Omental fat pad (tissue), 4 donors: ENCODE data around the gene GOLGA2. TPM values are rescaled to one million over a fixed set of nuclear protein-coding genes. Genes with fewer than 3 reads are reported as not detected.
A peak's percentile ranks its signal among the peaks of the same experiment; 100 is the strongest.
"Not testable (repeated sequence)": the region's sequence is repeated elsewhere in the genome, so short reads cannot be mapped to it uniquely, and the experiment has no call there.

Experiments used
- ATAC-seq: fragments of 150-250 bp; one replicate; pipeline ENCODE4 v1.9.1; 2016; ENCODE audit warnings: mild to moderate bottlenecking, moderate library complexity; ENCODE audit not compliant: low FRiP score
- DNase-seq: peaks from one replicate; pipeline ENCODE4 v3.0.0-alpha.2; 2019; ENCODE audit warnings: low spot score
- total RNA-seq, 4 donors: library from RNA; depleted of rRNA; stranded (reverse); fragments of >200 nt; gene quantifications; one replicate each; pipeline ENCODE4 v1.1.0, GENCODE V29; 2016
- TF ChIP-seq, protein P1 (sequence below), 3 donors: fragments of 450-650 bp; IDR thresholded peaks; one replicate each; pipeline ENCODE4 v1.5.1; 2016 to 2017; ENCODE audit warnings: antibody characterized with exemption in 3 of 3, mild to moderate bottlenecking in 3 of 3, moderate library complexity in 2 of 3

Gene GOLGA2
- total RNA-seq, 4 donors from 2014 or later = 63.0 to 99.8 (median 75.9) TPM

DNA sequence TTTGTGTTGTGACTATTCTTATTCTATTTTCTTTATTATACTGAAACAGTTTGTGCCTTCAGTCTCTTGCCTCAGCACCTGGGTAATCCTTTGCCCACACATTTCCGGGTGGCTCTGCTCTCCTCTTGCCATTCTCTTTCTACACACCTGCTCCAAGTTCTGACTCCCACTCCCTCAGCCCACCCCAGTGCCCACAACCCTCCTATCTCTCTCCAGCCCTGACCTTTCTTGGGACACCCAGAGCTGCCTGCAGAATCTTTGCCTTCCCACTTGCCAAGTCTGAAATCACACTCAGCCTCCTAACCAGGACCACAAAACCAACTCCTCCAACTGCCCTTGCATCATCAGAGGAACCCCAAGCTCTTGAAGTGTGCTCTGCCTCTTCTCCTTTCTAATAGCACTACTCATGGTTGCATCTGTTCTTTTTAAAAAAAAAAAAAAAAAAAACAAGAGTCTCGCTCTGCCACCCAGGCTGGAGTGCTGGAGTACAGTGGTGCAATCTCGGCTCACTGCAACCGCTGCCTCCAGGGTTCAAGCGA is 4.3 kb upstream of the GOLGA2 start:
- ATAC-seq (no peak), DNase-seq (no peak)
- TF ChIP-seq, protein P1, sequence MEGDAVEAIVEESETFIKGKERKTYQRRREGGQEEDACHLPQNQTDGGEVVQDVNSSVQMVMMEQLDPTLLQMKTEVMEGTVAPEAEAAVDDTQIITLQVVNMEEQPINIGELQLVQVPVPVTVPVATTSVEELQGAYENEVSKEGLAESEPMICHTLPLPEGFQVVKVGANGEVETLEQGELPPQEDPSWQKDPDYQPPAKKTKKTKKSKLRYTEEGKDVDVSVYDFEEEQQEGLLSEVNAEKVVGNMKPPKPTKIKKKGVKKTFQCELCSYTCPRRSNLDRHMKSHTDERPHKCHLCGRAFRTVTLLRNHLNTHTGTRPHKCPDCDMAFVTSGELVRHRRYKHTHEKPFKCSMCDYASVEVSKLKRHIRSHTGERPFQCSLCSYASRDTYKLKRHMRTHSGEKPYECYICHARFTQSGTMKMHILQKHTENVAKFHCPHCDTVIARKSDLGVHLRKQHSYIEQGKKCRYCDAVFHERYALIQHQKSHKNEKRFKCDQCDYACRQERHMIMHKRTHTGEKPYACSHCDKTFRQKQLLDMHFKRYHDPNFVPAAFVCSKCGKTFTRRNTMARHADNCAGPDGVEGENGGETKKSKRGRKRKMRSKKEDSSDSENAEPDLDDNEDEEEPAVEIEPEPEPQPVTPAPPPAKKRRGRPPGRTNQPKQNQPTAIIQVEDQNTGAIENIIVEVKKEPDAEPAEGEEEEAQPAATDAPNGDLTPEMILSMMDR (IDR thresholded peaks at IDR 0.05) = no peak

DNA sequence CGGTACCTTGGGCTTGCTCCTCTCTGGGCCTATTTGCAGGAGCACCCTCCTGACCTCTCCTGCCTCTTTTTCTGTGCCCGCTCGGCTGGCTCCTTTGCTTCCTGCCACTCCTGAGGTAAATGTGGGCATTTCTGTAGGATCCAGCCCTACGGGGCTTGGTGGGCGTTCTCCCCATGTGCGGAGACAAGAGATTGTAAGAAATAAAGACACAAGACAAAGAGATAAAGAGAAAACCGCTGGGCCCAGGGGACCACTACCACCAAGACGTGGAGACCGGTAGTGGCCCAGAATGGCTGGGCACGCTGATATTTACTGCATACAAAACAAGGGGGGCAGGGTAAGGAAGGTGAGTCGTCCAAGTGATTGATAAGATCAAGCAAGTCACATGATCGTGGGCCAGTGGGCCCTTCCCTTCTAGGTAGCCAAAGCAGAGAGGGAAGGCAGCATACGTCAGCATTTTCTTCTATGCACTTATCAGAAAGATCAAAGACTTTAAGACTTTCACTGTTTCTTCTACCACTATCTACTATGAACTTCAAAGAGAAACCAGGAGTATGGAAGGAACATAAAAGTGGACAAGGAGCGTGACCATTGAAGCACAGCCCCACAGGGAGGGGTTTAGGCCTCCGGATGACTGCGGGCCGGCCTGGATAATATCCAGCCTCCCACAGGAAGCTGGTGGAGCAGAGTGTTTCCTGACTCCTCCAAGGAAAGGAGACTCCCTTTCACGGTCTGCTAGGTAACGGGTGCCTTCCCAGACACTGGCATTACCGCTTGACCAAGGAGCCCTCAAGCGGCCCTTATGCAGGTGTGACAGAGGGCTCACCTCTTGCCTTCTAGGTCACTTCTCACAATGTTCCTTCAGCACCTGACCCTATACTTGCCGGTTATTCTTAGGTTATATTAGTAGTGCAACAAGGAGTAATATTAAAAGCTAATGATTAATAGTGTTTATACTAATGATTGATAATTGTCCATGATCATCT is 3.6 kb upstream of the GOLGA2 start:
- not testable (repeated sequence) for DNase-seq, ATAC-seq

DNA sequence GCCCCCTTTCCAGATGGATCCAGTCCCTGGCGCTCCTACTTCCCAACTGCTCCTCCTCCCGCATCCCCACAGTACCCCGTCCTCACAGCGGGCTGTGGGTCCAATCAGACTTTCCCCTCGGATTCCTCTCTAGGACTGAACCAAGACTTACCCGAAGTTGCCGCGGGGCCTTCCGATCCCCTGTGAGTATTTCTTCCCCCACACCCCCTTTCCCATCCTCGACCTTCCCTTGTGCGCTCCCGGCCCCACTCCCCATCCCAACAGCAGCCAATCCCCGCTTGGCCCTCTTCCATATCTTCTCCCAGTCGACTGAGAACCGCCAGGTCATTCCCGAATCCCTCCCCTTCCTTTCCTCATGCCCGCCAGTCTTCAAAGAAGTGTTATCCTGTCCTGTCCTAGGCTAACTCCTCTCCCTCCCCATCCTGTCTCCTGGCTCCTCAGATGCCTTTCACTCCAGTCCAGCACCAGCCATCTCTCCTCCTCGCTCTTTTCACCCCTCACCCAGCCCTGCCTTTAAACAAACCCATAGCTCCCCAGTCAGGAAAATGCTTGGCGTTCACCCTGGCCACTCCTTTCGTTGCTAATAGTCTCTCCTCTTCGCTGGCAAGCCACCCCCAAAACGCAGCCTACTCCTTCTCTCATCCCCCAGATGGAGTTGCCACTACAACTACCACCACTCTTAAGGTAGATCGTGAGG is 915 bp upstream of the GOLGA2 start:
- DNase-seq (no peak), ATAC-seq (peak; percentile 34)
- TF ChIP-seq, protein P1 (IDR thresholded peaks at IDR 0.05) = no peak

DNA sequence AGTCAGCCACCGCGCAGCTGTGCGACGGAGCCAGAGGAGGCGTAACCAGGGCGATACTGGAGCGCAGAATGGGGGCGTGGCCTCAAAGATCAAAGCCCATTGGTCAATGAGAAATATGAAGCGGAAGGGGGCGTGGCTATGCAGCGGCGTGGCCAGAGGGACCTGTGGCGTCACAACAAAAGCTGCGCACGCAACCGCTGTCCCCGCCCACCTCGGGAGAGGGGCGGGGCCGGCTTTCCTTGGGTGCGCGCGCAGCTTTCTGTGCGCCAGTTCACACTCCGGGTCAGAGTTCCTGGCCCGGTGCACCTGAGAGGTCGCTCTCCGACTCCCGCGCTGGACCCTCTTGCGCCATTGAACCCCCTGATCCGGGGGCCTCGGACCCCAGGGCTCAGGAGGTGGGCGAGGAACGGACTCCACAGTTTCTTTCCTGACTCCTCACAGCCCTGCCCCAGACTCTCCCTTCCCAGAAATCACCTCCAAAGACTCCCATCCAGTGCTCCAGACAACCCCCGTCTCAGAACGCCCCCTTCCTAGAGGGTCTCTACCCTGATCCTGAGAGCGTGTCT is 284 bp upstream of the GOLGA2 start, which contains the start of gene SWI5:
Gene SWI5 (plus strand): TSS at position 269 of the 566 bp plus-strand sequence.
- peak; percentile 98 for ATAC-seq
- TF ChIP-seq, protein P1 (IDR thresholded peaks at IDR 0.05) = no peak
- peak; percentile 99 for DNase-seq

DNA sequence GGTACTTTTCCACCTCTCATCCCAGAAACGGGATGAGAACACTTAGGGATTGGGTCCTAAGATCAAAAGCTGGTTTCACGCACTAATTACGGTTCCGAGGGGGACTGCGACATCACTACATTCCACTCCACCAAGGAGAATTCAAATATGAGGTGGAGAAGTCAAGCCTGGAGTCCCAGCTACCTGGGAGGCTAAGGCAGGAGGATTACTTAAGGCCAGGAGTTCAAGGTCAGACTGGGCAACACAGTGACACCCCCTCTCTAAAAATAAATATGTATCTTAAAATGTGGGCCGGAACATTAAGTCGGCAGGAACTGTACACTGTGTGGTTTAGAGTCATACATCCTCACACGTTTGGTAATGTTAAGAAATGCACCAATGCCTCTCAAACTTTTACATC is 1.6 kb downstream of the GOLGA2 start:
- DNase-seq = no peak
- TF ChIP-seq, protein P1 (IDR thresholded peaks at IDR 0.05) = no peak
- ATAC-seq = no peak

DNA sequence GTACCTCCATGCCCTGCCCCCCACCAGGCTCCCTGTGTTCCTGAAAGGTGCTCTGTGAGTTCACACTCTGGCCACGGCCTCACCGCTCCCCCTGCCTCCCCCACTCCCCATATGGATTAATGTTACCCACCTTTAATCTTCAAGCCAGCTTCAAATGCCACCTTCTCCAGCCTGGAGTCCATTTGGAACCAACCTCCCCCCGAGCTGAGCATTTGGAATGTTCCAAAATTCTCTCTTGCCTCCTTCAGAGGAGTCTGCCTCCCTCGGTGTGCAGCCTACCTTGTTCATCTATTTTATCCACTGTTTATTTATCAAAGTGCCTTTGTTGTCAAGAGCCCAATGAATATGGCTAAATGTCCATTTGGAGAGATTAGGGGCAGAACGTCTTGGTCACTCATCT is 4.3 kb downstream of the GOLGA2 start:
- ATAC-seq = no peak
- DNase-seq = no peak
- TF ChIP-seq, protein P1 (IDR thresholded peaks at IDR 0.05) = no peak

DNA sequence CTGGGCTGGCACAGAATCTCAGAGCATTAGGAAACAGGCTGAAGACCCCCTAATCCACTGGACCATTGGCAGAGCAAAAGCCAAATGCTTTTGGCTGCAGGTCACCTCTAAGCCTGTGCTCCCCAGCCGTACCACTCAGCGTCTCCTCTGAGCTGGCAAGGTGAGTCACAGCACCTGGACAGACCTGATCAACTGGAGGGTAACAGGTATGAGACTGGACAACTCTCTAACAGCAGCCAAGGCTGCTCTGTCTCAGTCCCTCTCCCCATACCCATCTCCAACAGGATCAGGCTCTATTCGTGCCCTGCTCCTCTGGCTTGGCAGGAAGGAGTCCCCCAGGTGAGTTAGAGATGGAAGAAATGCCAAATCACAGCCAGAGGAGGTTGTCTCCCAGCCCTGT is 4.7 kb downstream of the GOLGA2 start:
- no peak for ATAC-seq
- no peak for DNase-seq
- TF ChIP-seq, protein P1 (IDR thresholded peaks at IDR 0.05) = no peak
